ENCODE measurements around the gene PRRG4. TPM values are rescaled to one million over a fixed set of nuclear protein-coding genes. Genes with fewer than 3 reads are reported as not detected.
A peak's percentile ranks its signal among the peaks of the same experiment; 100 is the strongest.
"Not testable (repeated sequence)": the region's sequence is repeated elsewhere in the genome, so short reads cannot be mapped to it uniquely, and the experiment has no call there.

Gene PRRG4
- total RNA-seq, result 1 to 10 TPM in 1 of 2 donors, under 1 TPM in 1; 0.67 to 1.8 TPM

- H3K27me3 Mint-ChIP-seq, result peaks cover 12 to 19% of the 10 kb centered on the region in 2 donors
- peak within 1 kb of the TSS in 1 of 2 donors; percentile 70 for H3K27ac Mint-ChIP-seq
- H3K4me1 Mint-ChIP-seq (ENCODE audit: low read depth in 2 of 2), result peaks cover 4 to 7% of the 10 kb centered on the region in 2 donors
- peak within 1 kb of the TSS; percentile 89 for H3K4me3 Mint-ChIP-seq
- DNase-seq (ENCODE audit: low spot score) (peak; percentile 68), ATAC-seq (peak; percentile 83 to 87)
- H3K36me3 Mint-ChIP-seq, result no peaks in the 10 kb centered on the region
- H3K9me3 Mint-ChIP-seq, result no peaks in the 10 kb centered on the region
Observed at GRCh38 chr11:32829680-32830412, at the start of gene PRRG4. TSS of gene PRRG4 (plus strand) at chr11:32829927. CDS start at chr11:32830530, 603 bp downstream.

GRCh38 chr11:32780839-32781238, 48.9 kb upstream of the PRRG4 start:
- DNase-seq (ENCODE audit: low spot score); ATAC-seq; H3K4me3 Mint-ChIP-seq; H3K36me3 Mint-ChIP-seq; H3K4me1 Mint-ChIP-seq (ENCODE audit: low read depth in 2 of 2); H3K9me3 Mint-ChIP-seq; H3K27ac Mint-ChIP-seq; H3K27me3 Mint-ChIP-seq: not testable (repeated sequence)

- no peaks in the 10 kb centered on the region for H3K27me3 Mint-ChIP-seq
- no peaks in the 10 kb centered on the region for H3K9me3 Mint-ChIP-seq
- H3K4me3 Mint-ChIP-seq, result no peak overlapping the region
- H3K36me3 Mint-ChIP-seq, result no peaks in the 10 kb centered on the region
- no peak for ATAC-seq
- H3K27ac Mint-ChIP-seq, result no peak overlapping the region
- DNase-seq (ENCODE audit: low spot score), result no peak
- H3K4me1 Mint-ChIP-seq (ENCODE audit: low read depth in 2 of 2), result no peaks in the 10 kb centered on the region
Observed at GRCh38 chr11:32781721-32782120, 48.0 kb upstream of the PRRG4 start.

- H3K4me3 Mint-ChIP-seq, result no peak overlapping the region
- ATAC-seq (no peak), DNase-seq (ENCODE audit: low spot score) (no peak)
- H3K27ac Mint-ChIP-seq, result no peak overlapping the region
- H3K36me3 Mint-ChIP-seq, result no peaks in the 10 kb centered on the region
- no peaks in the 10 kb centered on the region for H3K9me3 Mint-ChIP-seq
- H3K27me3 Mint-ChIP-seq, result peaks cover 5 to 7% of the 10 kb centered on the region in 2 donors
- H3K4me1 Mint-ChIP-seq (ENCODE audit: low read depth in 2 of 2), result no peaks in the 10 kb centered on the region
Observed at GRCh38 chr11:32785262-32785661, 44.5 kb upstream of the PRRG4 start.

GRCh38 chr11:32786811-32787210, 42.9 kb upstream of the PRRG4 start:
- no peak for DNase-seq (ENCODE audit: low spot score)

GRCh38 chr11:32790916-32791315, 38.8 kb upstream of the PRRG4 start:
- Mint-ChIP-seq H3K4me3 (no peak overlapping the region), H3K27me3 (peaks cover 8 to 16% of the 10 kb centered on the region in 2 donors), H3K36me3 (no peaks in the 10 kb centered on the region), H3K9me3 (no peaks in the 10 kb centered on the region), H3K27ac (no peak overlapping the region), H3K4me1 (ENCODE audit: low read depth in 2 of 2) (peaks cover 2 to 7% of the 10 kb centered on the region in 2 donors)
- DNase-seq (ENCODE audit: low spot score) (no peak), ATAC-seq (no peak)

More at GRCh38 chr11:32786811-32787210, 42.9 kb upstream of the PRRG4 start:
- peaks cover 6 to 12% of the 10 kb centered on the region in 2 donors for H3K27me3 Mint-ChIP-seq
- no peaks in the 10 kb centered on the region for H3K4me1 Mint-ChIP-seq (ENCODE audit: low read depth in 2 of 2)
- no peaks in the 10 kb centered on the region for H3K36me3 Mint-ChIP-seq
- H3K4me3 Mint-ChIP-seq, result no peak overlapping the region
- no peak for ATAC-seq
- no peak overlapping the region for H3K27ac Mint-ChIP-seq
- no peaks in the 10 kb centered on the region for H3K9me3 Mint-ChIP-seq

- H3K4me1 Mint-ChIP-seq (ENCODE audit: low read depth in 2 of 2), result peaks cover 2 to 7% of the 10 kb centered on the region in 2 donors
- no peak overlapping the region for H3K4me3 Mint-ChIP-seq
- no peaks in the 10 kb centered on the region for H3K36me3 Mint-ChIP-seq
- ATAC-seq (no peak), DNase-seq (ENCODE audit: low spot score) (no peak)
- H3K9me3 Mint-ChIP-seq, result no peaks in the 10 kb centered on the region
- H3K27me3 Mint-ChIP-seq, result peaks cover 8 to 16% of the 10 kb centered on the region in 2 donors
- H3K27ac Mint-ChIP-seq, result no peak overlapping the region
Observed at GRCh38 chr11:32792111-32792947, 37.4 kb upstream of the PRRG4 start.

GRCh38 chr11:32792948-32793475, 36.7 kb upstream of the PRRG4 start:
- peaks cover 2 to 7% of the 10 kb centered on the region in 2 donors for H3K4me1 Mint-ChIP-seq (ENCODE audit: low read depth in 2 of 2)
- peak overlapping the region; percentile 56 for H3K4me3 Mint-ChIP-seq
- peaks cover 8 to 13% of the 10 kb centered on the region in 2 donors for H3K27me3 Mint-ChIP-seq
- no peaks in the 10 kb centered on the region for H3K9me3 Mint-ChIP-seq
- DNase-seq (ENCODE audit: low spot score), result peak; percentile 65
- peak in 1 of 2 donors; percentile 58 for ATAC-seq
- H3K27ac Mint-ChIP-seq, result no peak overlapping the region
- H3K36me3 Mint-ChIP-seq, result no peaks in the 10 kb centered on the region

GRCh38 chr11:32794439-32794838, 35.3 kb upstream of the PRRG4 start, which contains the start of gene CCDC73:
TSS of gene CCDC73 (minus strand) at chr11:32794662. CDS start at chr11:32760243, 34,419 bp downstream.
- DNase-seq (ENCODE audit: low spot score), result no peak
- Mint-ChIP-seq H3K27ac (no peak within 1 kb of the TSS), H3K4me1 (ENCODE audit: low read depth in 2 of 2) (peaks cover 2 to 7% of the 10 kb centered on the region in 2 donors), H3K4me3 (no peak within 1 kb of the TSS), H3K36me3 (no peaks in the 10 kb centered on the region), H3K27me3 (peaks cover 8 to 9% of the 10 kb centered on the region in 2 donors), H3K9me3 (no peaks in the 10 kb centered on the region)
- ATAC-seq, result no peak

GRCh38 chr11:32796425-32796824, 33.3 kb upstream of the PRRG4 start:
- Mint-ChIP-seq H3K4me3 (no peak overlapping the region), H3K4me1 (ENCODE audit: low read depth in 2 of 2) (peaks cover 2 to 7% of the 10 kb centered on the region in 2 donors), H3K27me3 (peaks cover 3 to 8% of the 10 kb centered on the region in 2 donors), H3K9me3 (no peaks in the 10 kb centered on the region), H3K27ac (no peak overlapping the region), H3K36me3 (no peaks in the 10 kb centered on the region)
- DNase-seq (ENCODE audit: low spot score) (no peak), ATAC-seq (no peak)

- H3K36me3 Mint-ChIP-seq, result no peaks in the 10 kb centered on the region
- ATAC-seq, result peak in 1 of 2 donors; percentile 71
- H3K27ac Mint-ChIP-seq, result no peak overlapping the region
- DNase-seq (ENCODE audit: low spot score), result no peak
- H3K27me3 Mint-ChIP-seq, result peaks cover 0 to 2% of the 10 kb centered on the region in 2 donors
- no peaks in the 10 kb centered on the region for H3K9me3 Mint-ChIP-seq
- no peaks in the 10 kb centered on the region for H3K4me1 Mint-ChIP-seq (ENCODE audit: low read depth in 2 of 2)
- H3K4me3 Mint-ChIP-seq, result no peak overlapping the region
Observed at GRCh38 chr11:32809313-32809712, 20.4 kb upstream of the PRRG4 start.

GRCh38 chr11:32817181-32817851, 12.4 kb upstream of the PRRG4 start:
- H3K27ac Mint-ChIP-seq, result no peak overlapping the region
- peaks cover 0 to 8% of the 10 kb centered on the region in 2 donors for H3K4me1 Mint-ChIP-seq (ENCODE audit: low read depth in 2 of 2)
- H3K36me3 Mint-ChIP-seq, result no peaks in the 10 kb centered on the region
- no peak overlapping the region for H3K4me3 Mint-ChIP-seq
- H3K27me3 Mint-ChIP-seq, result peaks cover 10 to 14% of the 10 kb centered on the region in 2 donors
- H3K9me3 Mint-ChIP-seq, result no peaks in the 10 kb centered on the region
- ATAC-seq (no peak), DNase-seq (ENCODE audit: low spot score) (no peak)

GRCh38 chr11:32817852-32818183, 11.9 kb upstream of the PRRG4 start:
- DNase-seq (ENCODE audit: low spot score) (no peak), ATAC-seq (no peak)
- Mint-ChIP-seq H3K27ac (no peak overlapping the region), H3K4me3 (no peak overlapping the region), H3K9me3 (no peaks in the 10 kb centered on the region), H3K36me3 (no peaks in the 10 kb centered on the region), H3K27me3 (peaks cover 10 to 16% of the 10 kb centered on the region in 2 donors), H3K4me1 (ENCODE audit: low read depth in 2 of 2) (peaks cover 0 to 10% of the 10 kb centered on the region in 2 donors)

All from natural killer cell treated with Interleukin-12 subunit alpha and Interleukin-12 subunit beta and Interleukin-15 and Interleukin-18, amount 100 ng/mL, for 72 hours (primary cell).